HAP-1 (cell line): ENCODE measurements around the gene GALNT18.

ENCODE experiments used
- DNase-seq, 2 experiments: peaks; one replicate each; pipeline ENCODE4 v3.0.0-alpha.2; 2016 to 2020; ENCODE audit warnings: low spot score in 2 of 2
- H3K27me3 ChIP-seq: fragments of 250-450 bp; sonication (Bioruptor Pico); 2 replicates; pipeline ENCODE4 v1.5.1; 2020; ENCODE audit warnings: low read depth, mild to moderate bottlenecking, moderate library complexity
- H3K36me3 ChIP-seq: fragments of 250-450 bp; sonication (Bioruptor Pico); replicated peaks from 2 replicates; pipeline ENCODE4 v1.5.1; 2020; ENCODE audit warnings: mild to moderate bottlenecking
- H3K4me1 ChIP-seq: fragments of 250-450 bp; sonication (Bioruptor Pico); 2 replicates; pipeline ENCODE4 v1.5.1; 2020; ENCODE audit warnings: mild to moderate bottlenecking
- H3K4me3 ChIP-seq: fragments of 250-450 bp; sonication (Bioruptor Pico); 2 replicates; pipeline ENCODE4 v1.5.1; 2020; ENCODE audit warnings: mild to moderate bottlenecking, moderate library complexity
- H3K9me3 ChIP-seq: fragments of 250-450 bp; sonication (Bioruptor Pico); 2 replicates; pipeline ENCODE4 v1.5.1; 2020; ENCODE audit warnings: mild to moderate bottlenecking, moderate library complexity
- in situ Hi-C: fragments of 300-500 bp; cut with MboI; formaldehyde crosslinking; loops from 3 replicates; pipeline ENCODE4 v1.14.3; 2020; ENCODE audit warnings: low sequenced_read_pairs, inconsistent platforms, mixed read lengths

GALNT18 gene

GRCh38 chr11:11577932-11578911 lies 43.6 kb downstream of the GALNT18 start:
- H3K4me1 ChIP-seq = no peaks in the 10 kb centered on the region
- no peaks in the 10 kb centered on the region for H3K27me3 ChIP-seq
- DNase-seq = no peak
- no peak overlapping the region for H3K4me3 ChIP-seq
- H3K36me3 ChIP-seq = no peaks in the 10 kb centered on the region
- no peaks in the 10 kb centered on the region for H3K9me3 ChIP-seq
- in situ Hi-C loops = no loop called here

- DNase-seq = no peak
- H3K9me3 ChIP-seq = no peaks in the 10 kb centered on the region
- no peaks in the 10 kb centered on the region for H3K36me3 ChIP-seq
- no peak overlapping the region for H3K4me3 ChIP-seq
- no peaks in the 10 kb centered on the region for H3K4me1 ChIP-seq
- H3K27me3 ChIP-seq = no peaks in the 10 kb centered on the region
- in situ Hi-C loops = no loop called here
Observed at GRCh38 chr11:11577251-11577855, 44.5 kb downstream of the GALNT18 start.

GRCh38 chr11:11574373-11575287 lies 47.2 kb downstream of the GALNT18 start:
- Histone ChIP-seq H3K36me3 (no peaks in the 10 kb centered on the region), H3K4me1 (no peaks in the 10 kb centered on the region), H3K27me3 (no peaks in the 10 kb centered on the region), H3K4me3 (no peak overlapping the region), H3K9me3 (no peaks in the 10 kb centered on the region)
- in situ Hi-C loops = no loop called here
- no peak for DNase-seq

- DNase-seq = no peak
- Histone ChIP-seq H3K27me3 (no peaks in the 10 kb centered on the region), H3K9me3 (no peaks in the 10 kb centered on the region), H3K36me3 (no peaks in the 10 kb centered on the region), H3K4me1 (no peaks in the 10 kb centered on the region), H3K4me3 (no peak overlapping the region)
- in situ Hi-C loops = no loop called here
Observed at GRCh38 chr11:11572386-11572785, 49.4 kb downstream of the GALNT18 start.

- Histone ChIP-seq H3K9me3 (no peaks in the 10 kb centered on the region), H3K4me3 (no peak overlapping the region), H3K27me3 (no peaks in the 10 kb centered on the region), H3K36me3 (no peaks in the 10 kb centered on the region), H3K4me1 (no peaks in the 10 kb centered on the region)
- DNase-seq = no peak
- in situ Hi-C loops = no loop called here
Observed at GRCh38 chr11:11571893-11572292, 49.9 kb downstream of the GALNT18 start.

- in situ Hi-C loops = no loop called here
- H3K4me1 ChIP-seq = no peaks in the 10 kb centered on the region
Observed at GRCh38 chr11:11570823-11571222, 51.0 kb downstream of the GALNT18 start.

GRCh38 chr11:11569936-11570491 lies 51.8 kb downstream of the GALNT18 start:
- Histone ChIP-seq H3K9me3 (no peaks in the 10 kb centered on the region), H3K36me3 (no peaks in the 10 kb centered on the region), H3K4me1 (no peaks in the 10 kb centered on the region), H3K27me3 (no peaks in the 10 kb centered on the region), H3K4me3 (no peak overlapping the region)
- in situ Hi-C loops = no loop called here
- no peak for DNase-seq

More at GRCh38 chr11:11570823-11571222, 51.0 kb downstream of the GALNT18 start:
- Histone ChIP-seq H3K4me3 (no peak overlapping the region), H3K9me3 (no peaks in the 10 kb centered on the region), H3K27me3 (no peaks in the 10 kb centered on the region), H3K36me3 (no peaks in the 10 kb centered on the region)
- no peak for DNase-seq

- H3K27me3 ChIP-seq = no peaks in the 10 kb centered on the region
Observed at GRCh38 chr11:11568651-11569229, 53.1 kb downstream of the GALNT18 start.

GRCh38 chr11:11567936-11568650 lies 53.7 kb downstream of the GALNT18 start:
- no peaks in the 10 kb centered on the region for H3K27me3 ChIP-seq
- H3K4me3 ChIP-seq = no peak overlapping the region
- H3K36me3 ChIP-seq = no peaks in the 10 kb centered on the region
- no peaks in the 10 kb centered on the region for H3K4me1 ChIP-seq
- no peak for DNase-seq
- in situ Hi-C loops = no loop called here
- no peaks in the 10 kb centered on the region for H3K9me3 ChIP-seq

More at GRCh38 chr11:11568651-11569229, 53.1 kb downstream of the GALNT18 start:
- Histone ChIP-seq H3K9me3 (no peaks in the 10 kb centered on the region), H3K36me3 (no peaks in the 10 kb centered on the region), H3K4me3 (no peak overlapping the region), H3K4me1 (no peaks in the 10 kb centered on the region)
- in situ Hi-C loops = no loop called here
- no peak for DNase-seq

GRCh38 chr11:11565636-11566035 lies 56.2 kb downstream of the GALNT18 start:
- no peak for DNase-seq
- no peaks in the 10 kb centered on the region for H3K36me3 ChIP-seq
- H3K4me1 ChIP-seq = no peaks in the 10 kb centered on the region
- H3K27me3 ChIP-seq = no peaks in the 10 kb centered on the region
- in situ Hi-C loops = no loop called here
- H3K9me3 ChIP-seq = no peaks in the 10 kb centered on the region
- no peak overlapping the region for H3K4me3 ChIP-seq

GRCh38 chr11:11563200-11563975 lies 58.4 kb downstream of the GALNT18 start:
- no peak for DNase-seq
- in situ Hi-C loops = no loop called here
- Histone ChIP-seq H3K4me1 (no peaks in the 10 kb centered on the region), H3K27me3 (no peaks in the 10 kb centered on the region), H3K36me3 (no peaks in the 10 kb centered on the region), H3K4me3 (no peak overlapping the region), H3K9me3 (no peaks in the 10 kb centered on the region)

- no peak overlapping the region for H3K4me3 ChIP-seq
- no peaks in the 10 kb centered on the region for H3K27me3 ChIP-seq
- H3K36me3 ChIP-seq = no peaks in the 10 kb centered on the region
- in situ Hi-C loops = no loop called here
- DNase-seq = no peak
- no peaks in the 10 kb centered on the region for H3K9me3 ChIP-seq
- H3K4me1 ChIP-seq = no peaks in the 10 kb centered on the region
Observed at GRCh38 chr11:11561991-11562390, 59.8 kb downstream of the GALNT18 start.
